Smooth muscle cell (in vitro differentiated cells): ENCODE measurements around the gene ALG12. TPM values are rescaled to one million over a fixed set of nuclear protein-coding genes. Genes with fewer than 3 reads are reported as not detected.
A peak's percentile ranks its signal among the peaks of the same experiment; 100 is the strongest.

Experiments
- DNase-seq: peaks from one replicate; lab custom pipeline; 2025; ENCODE audit not compliant: unreplicated experiment; lab: John Stamatoyannopoulos, UW
- H2AFZ ChIP-seq: fragments of 200-600 bp; sonication (generic); 2 replicates; pipeline ENCODE4 v1.6.0; 2016; ENCODE audit warnings: antibody characterized with exemption, low read depth, mild to moderate bottlenecking
- H3F3A ChIP-seq: fragments of 200-600 bp; sonication (generic); 2 replicates; pipeline ENCODE4 v1.6.0; 2017; ENCODE audit warnings: antibody characterized with exemption, low read depth
- H3K27ac ChIP-seq: fragments of 200-600 bp; sonication (generic); 2 replicates; pipeline ENCODE4 v1.5.1; 2016; ENCODE audit warnings: low read depth, mild to moderate bottlenecking
- H3K27me3 ChIP-seq: fragments of 200-600 bp; sonication (generic); 2 replicates; pipeline ENCODE4 v1.6.1; 2016; ENCODE audit warnings: low read depth, mild to moderate bottlenecking
- H3K36me3 ChIP-seq: fragments of 200-600 bp; sonication (generic); 2 replicates; pipeline ENCODE4 v1.5.1; 2016; ENCODE audit warnings: low read depth
- H3K4me1 ChIP-seq: fragments of 200-600 bp; sonication (generic); 2 replicates; pipeline ENCODE4 v1.5.1; 2016; ENCODE audit warnings: low read depth
- H3K4me2 ChIP-seq: fragments of 200-600 bp; sonication (generic); 2 replicates; pipeline ENCODE4 v1.6.0; 2016; ENCODE audit warnings: mild to moderate bottlenecking
- H3K4me3 ChIP-seq: fragments of 200-600 bp; sonication (generic); 2 replicates; pipeline ENCODE4 v1.5.1; 2016; ENCODE audit warnings: mild to moderate bottlenecking
- H3K79me2 ChIP-seq: fragments of 200-600 bp; sonication (generic); 2 replicates; pipeline ENCODE4 v1.6.0; 2016; ENCODE audit warnings: low read depth, mild to moderate bottlenecking
- H3K9ac ChIP-seq: fragments of 200-600 bp; sonication (generic); 2 replicates; pipeline ENCODE4 v1.6.0; 2016; ENCODE audit warnings: low read depth
- H3K9me3 ChIP-seq: fragments of 200-600 bp; sonication (generic); replicated peaks from 2 replicates; pipeline ENCODE4 v1.5.1; 2016; ENCODE audit warnings: low read depth
- H4K20me1 ChIP-seq: fragments of 200-600 bp; sonication (generic); 2 replicates; pipeline ENCODE4 v1.6.0; 2016; ENCODE audit warnings: low read depth
- CTCF ChIP-seq: fragments of 200-600 bp; sonication (generic); IDR thresholded peaks from 2 replicates; pipeline ENCODE4 v1.5.1; 2017; ENCODE audit warnings: borderline replicate concordance, mild to moderate bottlenecking, antibody characterized with exemption; ENCODE audit not compliant: insufficient read depth, poor library complexity, severe bottlenecking
- WGBS: methylation state at CpG from one replicate; pipeline ENCODE4 v1.1.7; 2016; ENCODE audit warnings: low lambda C conversion rate; 5-methylcytosine and 5-hydroxymethylcytosine counted together
- polyA plus RNA-seq: library from polyadenylated mRNA; unstranded; fragments of >200 nt; fragmentation: Nextera tagmentation; extraction: Ambion mirVana; gene quantifications from 2 replicates; pipeline ENCODE4 v1.2.1, GENCODE V29; 2016
- total RNA-seq: library from RNA; depleted of rRNA; stranded (reverse); fragments of >200 nt; gene quantifications from 2 replicates; pipeline ENCODE4 v1.2.3, GENCODE V29; 2014

The ALG12 gene
- total and polyA plus RNA-seq, 2 experiments from 2014 or later: 13.9 to 42.7 TPM

DNA sequence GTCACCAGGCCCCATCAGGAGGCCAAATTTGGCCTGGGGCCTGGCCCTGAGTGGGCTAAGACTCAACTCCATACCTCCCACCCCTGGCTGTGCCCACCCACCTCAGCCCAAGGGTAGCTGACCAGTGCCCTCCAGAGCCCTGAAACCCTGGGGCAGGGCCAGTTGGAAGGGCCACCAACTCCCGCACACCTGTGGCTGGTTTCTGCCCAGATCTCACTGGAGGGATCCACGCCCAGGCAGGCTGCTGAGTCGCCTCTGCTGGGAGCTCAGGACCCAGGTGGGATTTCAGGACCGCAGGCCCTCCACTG lies 33.4 kb upstream of the ALG12 start:
- no peak overlapping the region for H2AFZ ChIP-seq

DNA sequence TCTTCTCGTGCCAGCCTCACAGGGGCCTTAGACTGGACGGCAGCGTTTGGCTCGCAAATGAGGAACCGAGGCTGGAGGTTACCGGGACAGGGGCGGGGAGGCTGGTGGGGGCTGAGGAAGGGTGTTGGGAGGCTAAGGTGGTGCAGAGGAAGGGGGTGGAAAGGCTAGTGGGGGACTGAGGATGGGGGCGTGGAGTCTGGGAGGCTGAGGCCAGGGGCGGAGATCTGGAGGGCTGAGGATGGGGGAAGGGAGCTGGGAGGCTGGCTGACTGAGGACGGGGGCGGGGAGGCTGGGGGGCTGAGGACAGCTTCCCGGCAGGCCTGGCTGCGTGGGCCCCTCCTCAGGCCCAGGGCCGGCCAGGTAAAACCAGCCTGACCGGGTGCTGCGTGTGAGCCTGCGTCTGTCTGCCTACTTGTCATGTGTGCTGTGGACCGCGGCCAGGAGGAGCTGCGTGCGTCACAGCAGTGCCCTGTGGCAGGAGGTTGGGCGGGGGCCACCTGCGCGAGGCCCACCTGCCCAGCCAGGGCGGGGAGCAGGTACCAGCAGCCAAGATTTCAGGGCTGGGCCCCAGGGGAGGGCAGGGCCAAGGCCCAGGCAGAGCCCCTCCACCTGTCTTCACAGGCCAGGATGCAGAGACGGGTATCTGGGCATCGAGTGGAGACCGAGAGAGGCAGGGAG lies 32.9 kb upstream of the ALG12 start:
- H3F3A ChIP-seq: no peaks in the 10 kb centered on the region
- no peak for DNase-seq
- H3K36me3 ChIP-seq: no peaks in the 10 kb centered on the region
- no peak overlapping the region for H2AFZ ChIP-seq
- H3K4me3 ChIP-seq: no peak overlapping the region
- no peaks in the 10 kb centered on the region for H3K9me3 ChIP-seq
- H3K9ac ChIP-seq: peak overlapping the region; percentile 80
- H3K27ac ChIP-seq: peak overlapping the region; percentile 82
- no peaks in the 10 kb centered on the region for H4K20me1 ChIP-seq
- no peaks in the 10 kb centered on the region for H3K79me2 ChIP-seq
- H3K4me2 ChIP-seq: no peak overlapping the region
- no peak for TF ChIP-seq CTCF
- H3K4me1 ChIP-seq: peaks cover 17% of the 10 kb centered on the region
- H3K27me3 ChIP-seq: no peaks in the 10 kb centered on the region
- 68% methylated on average over 18 of the region's 28 CpGs for WGBS

More for the DNA sequence above, 33.4 kb upstream of the ALG12 start:
- Histone ChIP-seq H3F3A (no peaks in the 10 kb centered on the region), H3K27ac (peak overlapping the region; percentile 82), H3K4me3 (no peak overlapping the region), H3K4me1 (peaks cover 17% of the 10 kb centered on the region), H3K79me2 (no peaks in the 10 kb centered on the region), H3K4me2 (peak overlapping the region; percentile 49), H3K27me3 (no peaks in the 10 kb centered on the region), H3K9me3 (no peaks in the 10 kb centered on the region), H4K20me1 (no peaks in the 10 kb centered on the region), H3K36me3 (no peaks in the 10 kb centered on the region), H3K9ac (peak overlapping the region; percentile 80)
- DNase-seq: no peak
- TF ChIP-seq CTCF: no peak
- WGBS: 60% methylated on average over 4 of the region's 4 CpGs

- Histone ChIP-seq H3K9me3 (no peaks in the 10 kb centered on the region), H3K27me3 (no peaks in the 10 kb centered on the region), H3K4me3 (no peak overlapping the region), H3K36me3 (no peaks in the 10 kb centered on the region), H3K4me2 (no peak overlapping the region), H3K27ac (peak overlapping the region; percentile 82), H3F3A (no peaks in the 10 kb centered on the region), H3K4me1 (peaks cover 17% of the 10 kb centered on the region), H3K9ac (no peak overlapping the region), H4K20me1 (no peaks in the 10 kb centered on the region), H3K79me2 (no peaks in the 10 kb centered on the region), H2AFZ (no peak overlapping the region)
- DNase-seq: no peak
- WGBS: 90% methylated on average over 10 of the region's 18 CpGs
- no peak for TF ChIP-seq CTCF
Observed at GRCh38 chr22:49950396-49950994, 32.3 kb upstream of the ALG12 start.

DNA sequence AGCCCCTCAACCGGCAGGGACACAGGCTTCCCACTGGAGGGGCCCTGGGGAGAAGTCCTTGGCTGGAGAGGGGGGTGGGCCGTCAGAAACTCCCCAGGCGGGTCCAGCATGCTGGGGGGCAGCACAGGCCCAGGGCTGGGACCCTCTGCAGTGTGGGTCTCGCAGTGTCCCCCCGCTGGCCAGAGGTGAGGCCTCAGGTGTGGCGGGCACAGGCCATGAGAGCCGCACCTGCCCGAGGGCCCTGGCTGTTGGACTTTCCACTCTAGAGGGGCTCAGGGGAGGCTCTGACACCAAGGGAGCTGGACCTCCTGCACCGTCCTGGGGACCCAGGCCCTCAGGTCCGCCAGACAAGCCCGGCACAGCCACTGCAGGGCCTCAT lies 31.7 kb upstream of the ALG12 start:
- H2AFZ ChIP-seq: no peak overlapping the region
- peaks cover 17% of the 10 kb centered on the region for H3K4me1 ChIP-seq
- TF ChIP-seq CTCF: no peak
- H3K4me2 ChIP-seq: no peak overlapping the region
- DNase-seq: no peak
- H3K9me3 ChIP-seq: no peaks in the 10 kb centered on the region
- H4K20me1 ChIP-seq: no peaks in the 10 kb centered on the region
- no peaks in the 10 kb centered on the region for H3K27me3 ChIP-seq
- no peaks in the 10 kb centered on the region for H3K79me2 ChIP-seq
- H3K36me3 ChIP-seq: no peaks in the 10 kb centered on the region
- 93% methylated on average over 4 of the region's 11 CpGs for WGBS
- no peaks in the 10 kb centered on the region for H3F3A ChIP-seq
- H3K9ac ChIP-seq: no peak overlapping the region
- H3K27ac ChIP-seq: no peak overlapping the region
- no peak overlapping the region for H3K4me3 ChIP-seq
